GM19397 (cell line): ENCODE data around the gene HNRNPF.
A peak's percentile ranks its signal among the peaks of the same experiment; 100 is the strongest.
"Not testable (repeated sequence)": the region's sequence is repeated elsewhere in the genome, so short reads cannot be mapped to it uniquely, and the experiment has no call there.

Experiments used
- ATAC-seq: cut with Tn5 transposase; IDR thresholded peaks from one replicate; pipeline ENCODE4 v1.9.1; 2021; ENCODE audit warnings: mild to moderate bottlenecking, moderate library complexity; ENCODE audit not compliant: unreplicated experiment

The HNRNPF gene

GRCh38 chr10:43351301-43351700, 57.7 kb downstream of the HNRNPF start:
- no peak for ATAC-seq

- no peak for ATAC-seq
Observed at GRCh38 chr10:43350686-43351085, 58.3 kb downstream of the HNRNPF start.

GRCh38 chr10:43350156-43350555, 58.8 kb downstream of the HNRNPF start:
- ATAC-seq: no peak

- ATAC-seq: peak; percentile 97
Observed at GRCh38 chr10:43348511-43349312, 60.3 kb downstream of the HNRNPF start.

GRCh38 chr10:43347997-43348396, 61.0 kb downstream of the HNRNPF start:
- no peak for ATAC-seq

GRCh38 chr10:43344051-43344450, 64.9 kb downstream of the HNRNPF start:
- ATAC-seq: no peak

GRCh38 chr10:43343126-43343525, 65.9 kb downstream of the HNRNPF start:
- no peak for ATAC-seq

- ATAC-seq: no peak
Observed at GRCh38 chr10:43342279-43343125, 66.5 kb downstream of the HNRNPF start.

GRCh38 chr10:43341450-43341849, 67.5 kb downstream of the HNRNPF start:
- no peak for ATAC-seq

GRCh38 chr10:43340619-43341018, 68.4 kb downstream of the HNRNPF start:
- no peak for ATAC-seq

GRCh38 chr10:43340101-43340500, 68.9 kb downstream of the HNRNPF start:
- ATAC-seq: no peak

- ATAC-seq: no peak
Observed at GRCh38 chr10:43339136-43339535, 69.8 kb downstream of the HNRNPF start.

- ATAC-seq: no peak
Observed at GRCh38 chr10:43338117-43338516, 70.9 kb downstream of the HNRNPF start.

- ATAC-seq: not testable (repeated sequence)
Observed at GRCh38 chr10:43337536-43337935, 71.5 kb downstream of the HNRNPF start.

- ATAC-seq: no peak
Observed at GRCh38 chr10:43336641-43337318, 72.2 kb downstream of the HNRNPF start.

- ATAC-seq: no peak
Observed at GRCh38 chr10:43336061-43336460, 72.9 kb downstream of the HNRNPF start.
